Endothelial cell of umbilical vein (primary cell): ENCODE data around the gene WNT9A. TPM values are rescaled to one million over a fixed set of nuclear protein-coding genes. Genes with fewer than 3 reads are reported as not detected.

Experiments
- BruUV-seq: library from RNA; stranded (reverse); fragments of 400-500 nt; replicated peaks from 2 replicates; lab custom pipeline; 2021; lab: Mats Ljungman, UMichigan
- CTCF ChIA-PET: fragments of 300-600, 350-600 bp; sonication (Branson Sonifier 250); formaldehyde crosslinking; loops from one replicate; lab custom pipeline; 2021; ENCODE audit warnings: antibody characterized with exemption, inconsistent platforms; lab: Charles Lee
- POLR2A ChIA-PET: fragments of 300-600, 350-600 bp; sonication (Branson Sonifier 250); formaldehyde crosslinking; loops from one replicate; lab custom pipeline; 2021; ENCODE audit warnings: antibody characterized with exemption, inconsistent platforms; lab: Charles Lee
- DNase-seq: peaks from one replicate; pipeline ENCODE4 v3.0.0-alpha.2; 2011; ENCODE audit warnings: low read depth, low spot score
- FAIRE-seq: peaks from 2 replicates; lab custom pipeline; 2011; peaks lifted over from hg19 to GRCh38; lab: Jason Lieb, UNC
- H2AFZ ChIP-seq: 2 replicates; pipeline ENCODE4 v1.6.0; 2012; ENCODE audit warnings: low read depth, low read length, control low read depth, inconsistent platforms
- H3K27ac ChIP-seq: 2 replicates; pipeline ENCODE4 v1.5.1; 2011; ENCODE audit warnings: low read depth, mild to moderate bottlenecking, control low read depth, low read length, moderate library complexity; ENCODE audit not compliant: insufficient read depth
- H3K27me3 ChIP-seq, 2 experiments: 2 replicates each; pipeline versions ENCODE4 v1.6.0 to v1.6.1; 2011; ENCODE audit warnings: low read length in 2 of 2, mixed read lengths in 1 of 2; ENCODE audit not compliant: control insufficient read depth in 2 of 2, insufficient read depth in 2 of 2
- H3K36me3 ChIP-seq, 2 experiments: 2 replicates in 1 of 2; 3 replicates in 1 of 2; pipeline ENCODE4 v1.5.1; 2011; ENCODE audit warnings: low read length in 2 of 2, mild to moderate bottlenecking in 1 of 2, moderate library complexity in 1 of 2; ENCODE audit not compliant: control insufficient read depth in 2 of 2, insufficient read depth in 2 of 2; ENCODE audit errors: extremely low read depth in 1 of 2
- H3K4me1 ChIP-seq: 3 replicates; pipeline ENCODE4 v1.5.1; 2011; ENCODE audit warnings: mild to moderate bottlenecking, low read length; ENCODE audit not compliant: control insufficient read depth, insufficient read depth; ENCODE audit errors: extremely low read depth
- H3K4me2 ChIP-seq: 2 replicates; pipeline ENCODE4 v1.6.1; 2011; ENCODE audit warnings: low read length, control low read depth, mixed read lengths; ENCODE audit not compliant: insufficient read depth
- H3K4me3 ChIP-seq, 3 experiments: fragments of 200-600 bp in 1 of 3; sonication (generic), shearing (Covaris generic) in 1 of 3; replicated peaks in 1 of 3; 2 replicates each; pipeline ENCODE4 v1.5.1; 2011 to 2016; ENCODE audit warnings: control low read depth in 3 of 3, low read length in 3 of 3, mild to moderate bottlenecking in 2 of 3, inconsistent platforms in 1 of 3, low read depth in 1 of 3, moderate library complexity in 1 of 3; ENCODE audit not compliant: insufficient read depth in 1 of 3
- H3K79me2 ChIP-seq: 2 replicates; pipeline ENCODE4 v1.6.0; 2012; ENCODE audit warnings: low read length, inconsistent platforms; ENCODE audit not compliant: control insufficient read depth, insufficient read depth
- H3K9ac ChIP-seq: replicated peaks from 2 replicates; pipeline ENCODE3; 2011; ENCODE audit warnings: low read length, control low read depth; ENCODE audit not compliant: insufficient read depth; ENCODE audit errors: extremely low read depth
- H3K9me1 ChIP-seq: replicated peaks from 3 replicates; pipeline ENCODE4 v1.6.0; 2011; ENCODE audit warnings: mild to moderate bottlenecking, low read length; ENCODE audit not compliant: control insufficient read depth, insufficient read depth; ENCODE audit errors: extremely low read depth
- H3K9me3 ChIP-seq: replicated peaks from 2 replicates; pipeline ENCODE4 v1.5.1; 2012; ENCODE audit warnings: low read length, inconsistent platforms; ENCODE audit not compliant: control insufficient read depth, insufficient read depth
- H4K20me1 ChIP-seq: replicated peaks from 2 replicates; pipeline ENCODE3; 2011; ENCODE audit warnings: mild to moderate bottlenecking, low read length; ENCODE audit not compliant: control insufficient read depth, insufficient read depth; ENCODE audit errors: extremely low read depth
- EZH2 ChIP-seq: IDR thresholded peaks from 2 replicates; pipeline ENCODE4 v1.6.1; 2012; ENCODE audit warnings: borderline replicate concordance, low read depth, mild to moderate bottlenecking, moderate library complexity, low read length, inconsistent platforms; ENCODE audit not compliant: severe bottlenecking
- FOS ChIP-seq: IDR thresholded peaks from 2 replicates; pipeline ENCODE4 v1.6.1; 2011; ENCODE audit warnings: mild to moderate bottlenecking, low read length, moderate library complexity, borderline replicate concordance; ENCODE audit not compliant: insufficient read depth
- GATA2 ChIP-seq: IDR thresholded peaks from 2 replicates; pipeline ENCODE4 v1.7.0; 2011; ENCODE audit warnings: low read depth, mild to moderate bottlenecking, moderate library complexity, mixed read lengths, low read length; ENCODE audit not compliant: insufficient read length, insufficient read depth
- JUN ChIP-seq: IDR thresholded peaks from 2 replicates; pipeline ENCODE4 v1.6.1; 2011; ENCODE audit warnings: borderline replicate concordance, low read depth; ENCODE audit not compliant: insufficient read length, insufficient read depth
- MYC ChIP-seq: IDR thresholded peaks from one replicate; pipeline ENCODE4 v1.6.1; 2011; ENCODE audit warnings: mild to moderate bottlenecking, low read depth, low read length
- POLR2A ChIP-seq: IDR thresholded peaks from 2 replicates; pipeline ENCODE4 v1.6.1; 2012; ENCODE audit warnings: low read depth, mild to moderate bottlenecking, control low read depth, low read length
- POLR2AphosphoS5 ChIP-seq: IDR thresholded peaks from 2 replicates; pipeline ENCODE4 v1.6.1; 2012; ENCODE audit warnings: low read depth, mild to moderate bottlenecking, control low read depth, low read length, moderate library complexity; ENCODE audit not compliant: insufficient read depth
- dilution Hi-C: fragments of 300-500 bp; cut with MboI; formaldehyde crosslinking; loops from one replicate; pipeline ENCODE4 v1.15.0; 2019; ENCODE audit warnings: low sequenced_read_pairs; ENCODE audit not compliant: extremely low pct_ligation_motif_present
- intact Hi-C: fragments of 100-400 bp; cut with micrococcal nuclease; formaldehyde crosslinking; loops from one replicate; pipeline ENCODE4 v1.10.0; 2022
- polyA plus RNA-seq, 4 experiments: library from polyadenylated mRNA; depleted of rRNA in 3 of 4; stranded (reverse) in 3 of 4; unstranded in 1 of 4; fragments of >200 nt; gene quantifications; 2 replicates each; pipeline versions ENCODE4 v1.2.1 to v1.2.3, GENCODE V29; 2011 to 2012; ENCODE audit warnings: missing spikeins in 1 of 4
- total RNA-seq: library from RNA; stranded (reverse); gene quantifications from 2 replicates; pipeline ENCODE4 v1.2.3, GENCODE V29; 2021
- TF ChIP-seq, protein P1 (sequence below): IDR thresholded peaks from 2 replicates; pipeline ENCODE4 v1.6.1; 2011; ENCODE audit not compliant: insufficient read depth, insufficient read length
- TF ChIP-seq, protein P2 (sequence below), 2 donors: IDR thresholded peaks; 1 replicate in 1 of 2; 2 replicates in 1 of 2; pipeline ENCODE4 v1.5.1; 2011; ENCODE audit warnings: low read length in 2 of 2, mild to moderate bottlenecking in 2 of 2, moderate library complexity in 2 of 2, control low read depth in 1 of 2, inconsistent platforms in 1 of 2, low read depth in 1 of 2; ENCODE audit not compliant: insufficient read depth in 1 of 2; ENCODE audit errors: extremely low read depth in 1 of 2

Gene WNT9A
- total and polyA plus RNA-seq, 2 donors (not counting 3 experiments of a cell fraction or from before 2014, with no cell fraction given) = 5.4 to 6.2 TPM

DNA sequence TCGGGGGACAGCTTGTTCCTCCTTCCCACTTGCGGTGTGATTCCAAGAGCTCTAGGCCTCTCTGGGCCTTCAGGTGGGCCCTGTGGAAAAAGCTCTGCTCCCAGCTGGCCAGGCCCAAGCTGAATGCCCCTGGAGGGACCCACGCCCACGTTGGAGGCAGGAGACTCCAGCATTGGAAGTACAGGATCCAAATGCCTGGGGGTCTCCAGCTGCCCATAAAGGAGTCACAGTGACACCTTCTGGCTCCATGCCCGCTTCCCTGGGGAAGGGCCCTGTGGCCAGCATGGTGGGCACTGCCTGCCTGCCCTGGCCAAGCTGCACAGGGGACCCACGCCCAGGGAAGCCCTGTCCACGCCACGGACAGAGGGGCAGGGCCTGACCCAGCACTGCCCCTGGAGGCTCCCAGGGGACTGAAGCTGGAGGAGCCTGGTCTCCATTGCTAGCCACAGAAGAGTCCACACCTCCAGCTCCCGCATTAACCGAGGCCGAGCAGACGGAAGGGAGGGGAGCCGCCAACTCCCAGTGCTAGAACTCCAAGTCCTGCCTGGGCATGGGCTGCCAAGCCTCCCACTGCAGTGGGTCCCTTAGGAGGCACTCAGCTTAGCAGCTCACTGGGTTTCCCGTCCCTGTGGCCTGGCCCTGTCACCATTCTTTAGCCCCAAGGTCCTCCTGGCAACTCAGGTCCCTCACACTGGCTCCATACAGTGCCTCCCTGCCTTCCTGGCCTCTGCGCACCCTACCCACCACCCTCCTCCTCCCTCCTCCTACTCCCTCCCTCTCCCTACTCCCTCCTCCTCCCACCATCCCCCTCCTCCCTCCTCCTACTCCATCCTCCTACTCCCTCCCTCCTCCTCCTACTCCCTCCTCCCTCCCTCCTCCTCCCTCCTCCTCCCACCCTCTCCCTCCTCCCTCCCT, 41.9 kb downstream of the WNT9A start:
- BruUV-seq = no TSS peak

More for the DNA sequence above, 41.9 kb downstream of the WNT9A start:
- no peak for DNase-seq
- FAIRE-seq = no peak
- H3K4me2 ChIP-seq = no peak overlapping the region
- no peaks in the 10 kb centered on the region for H3K36me3 ChIP-seq
- no peak overlapping the region for H3K4me3 ChIP-seq
- H4K20me1 ChIP-seq = no peaks in the 10 kb centered on the region
- ChIA-PET POLR2A (no interaction called here), CTCF (no interaction called here)
- no peak overlapping the region for H3K9ac ChIP-seq
- intact Hi-C loops = no loop called here
- no peaks in the 10 kb centered on the region for H3K4me1 ChIP-seq
- no peak overlapping the region for H2AFZ ChIP-seq
- no peaks in the 10 kb centered on the region for H3K9me1 ChIP-seq
- no peaks in the 10 kb centered on the region for H3K27me3 ChIP-seq
- no peaks in the 10 kb centered on the region for H3K79me2 ChIP-seq
- TF ChIP-seq, protein P1, sequence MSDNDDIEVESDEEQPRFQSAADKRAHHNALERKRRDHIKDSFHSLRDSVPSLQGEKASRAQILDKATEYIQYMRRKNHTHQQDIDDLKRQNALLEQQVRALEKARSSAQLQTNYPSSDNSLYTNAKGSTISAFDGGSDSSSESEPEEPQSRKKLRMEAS = no peak
- TF ChIP-seq MYC (no peak), POLR2A (no peak), JUN (no peak), POLR2AphosphoS5 (no peak), EZH2 (no peak), FOS (no peak), GATA2 (no peak)
- TF ChIP-seq, protein P2, sequence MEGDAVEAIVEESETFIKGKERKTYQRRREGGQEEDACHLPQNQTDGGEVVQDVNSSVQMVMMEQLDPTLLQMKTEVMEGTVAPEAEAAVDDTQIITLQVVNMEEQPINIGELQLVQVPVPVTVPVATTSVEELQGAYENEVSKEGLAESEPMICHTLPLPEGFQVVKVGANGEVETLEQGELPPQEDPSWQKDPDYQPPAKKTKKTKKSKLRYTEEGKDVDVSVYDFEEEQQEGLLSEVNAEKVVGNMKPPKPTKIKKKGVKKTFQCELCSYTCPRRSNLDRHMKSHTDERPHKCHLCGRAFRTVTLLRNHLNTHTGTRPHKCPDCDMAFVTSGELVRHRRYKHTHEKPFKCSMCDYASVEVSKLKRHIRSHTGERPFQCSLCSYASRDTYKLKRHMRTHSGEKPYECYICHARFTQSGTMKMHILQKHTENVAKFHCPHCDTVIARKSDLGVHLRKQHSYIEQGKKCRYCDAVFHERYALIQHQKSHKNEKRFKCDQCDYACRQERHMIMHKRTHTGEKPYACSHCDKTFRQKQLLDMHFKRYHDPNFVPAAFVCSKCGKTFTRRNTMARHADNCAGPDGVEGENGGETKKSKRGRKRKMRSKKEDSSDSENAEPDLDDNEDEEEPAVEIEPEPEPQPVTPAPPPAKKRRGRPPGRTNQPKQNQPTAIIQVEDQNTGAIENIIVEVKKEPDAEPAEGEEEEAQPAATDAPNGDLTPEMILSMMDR (IDR thresholded peaks at IDR 0.05; ENCODE audit: extremely low read depth in 1 of 2, insufficient read depth in 1 of 2, low read depth in 1 of 2, low read length in 2 of 2) = no peak
- H3K27ac ChIP-seq = no peak overlapping the region
- no peaks in the 10 kb centered on the region for H3K9me3 ChIP-seq
- dilution Hi-C loops = no loop called here
